B cell (primary cell): ENCODE results near the gene C19orf44.

ENCODE experiments used
- EZH2 ChIP-seq: IDR thresholded peaks from 2 replicates; pipeline ENCODE4 v1.6.1; 2012; ENCODE audit warnings: borderline replicate concordance, low read depth, mild to moderate bottlenecking, moderate library complexity, low read length; ENCODE audit not compliant: insufficient read depth, poor library complexity, severe bottlenecking
- TF ChIP-seq, protein P1 (sequence below): fragments of 200-600 bp; IDR thresholded peaks from one replicate; pipeline ENCODE4 v1.8.0; 2022; ENCODE audit warnings: antibody characterized with exemption, mild to moderate bottlenecking

GRCh38 chr19:16548956-16549355, 52.8 kb downstream of the C19orf44 start:
- TF ChIP-seq EZH2, result no peak
- TF ChIP-seq, protein P1, sequence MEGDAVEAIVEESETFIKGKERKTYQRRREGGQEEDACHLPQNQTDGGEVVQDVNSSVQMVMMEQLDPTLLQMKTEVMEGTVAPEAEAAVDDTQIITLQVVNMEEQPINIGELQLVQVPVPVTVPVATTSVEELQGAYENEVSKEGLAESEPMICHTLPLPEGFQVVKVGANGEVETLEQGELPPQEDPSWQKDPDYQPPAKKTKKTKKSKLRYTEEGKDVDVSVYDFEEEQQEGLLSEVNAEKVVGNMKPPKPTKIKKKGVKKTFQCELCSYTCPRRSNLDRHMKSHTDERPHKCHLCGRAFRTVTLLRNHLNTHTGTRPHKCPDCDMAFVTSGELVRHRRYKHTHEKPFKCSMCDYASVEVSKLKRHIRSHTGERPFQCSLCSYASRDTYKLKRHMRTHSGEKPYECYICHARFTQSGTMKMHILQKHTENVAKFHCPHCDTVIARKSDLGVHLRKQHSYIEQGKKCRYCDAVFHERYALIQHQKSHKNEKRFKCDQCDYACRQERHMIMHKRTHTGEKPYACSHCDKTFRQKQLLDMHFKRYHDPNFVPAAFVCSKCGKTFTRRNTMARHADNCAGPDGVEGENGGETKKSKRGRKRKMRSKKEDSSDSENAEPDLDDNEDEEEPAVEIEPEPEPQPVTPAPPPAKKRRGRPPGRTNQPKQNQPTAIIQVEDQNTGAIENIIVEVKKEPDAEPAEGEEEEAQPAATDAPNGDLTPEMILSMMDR, result no peak
